GM12878 (cell line): ENCODE results near the gene RFX5. TPM values are rescaled to one million over a fixed set of nuclear protein-coding genes. Genes with fewer than 3 reads are reported as not detected.

ENCODE experiments used
- ATAC-seq: fragments of 200-7000 bp; cut with Tn5 transposase; 3 replicates; pipeline ENCODE4 v1.9.1; 2020; ENCODE audit warnings: mild to moderate bottlenecking, moderate library complexity
- BruUV-seq: library from RNA; stranded (reverse); fragments of 400-500 nt; replicated peaks from 2 replicates; lab custom pipeline; 2021; lab: Mats Ljungman, UMichigan
- CTCF ChIA-PET: fragments of 300-600 bp; sonication (Branson Sonifier 250); formaldehyde crosslinking; extraction: SDS; loops from one replicate; lab custom pipeline; 2021; ENCODE audit warnings: inconsistent platforms; lab: Yijun Ruan, JAX
- POLR2A ChIA-PET: fragments of 350-600 bp; formaldehyde crosslinking; extraction: SDS; loops from one replicate; lab custom pipeline; 2021; ENCODE audit warnings: inconsistent platforms; lab: Charles Lee
- RAD21 ChIA-PET: fragments of 300-600 bp; sonication (Branson Sonifier 250); formaldehyde crosslinking; loops from one replicate; lab custom pipeline; 2023; ENCODE audit warnings: antibody characterized with exemption; ENCODE audit not compliant: unreplicated experiment; lab: Charles Lee
- SMC1A ChIA-PET: fragments of 300-600 bp; sonication (Branson Sonifier 250); formaldehyde crosslinking; loops from one replicate; lab custom pipeline; 2023; ENCODE audit not compliant: unreplicated experiment, uncharacterized antibody; lab: Charles Lee
- DNase-seq: peaks from one replicate; pipeline ENCODE4 v3.0.0-alpha.2; 2011; ENCODE audit warnings: low read depth, low spot score
- FAIRE-seq: peaks from 3 replicates; lab custom pipeline; 2011; peaks lifted over from hg19 to GRCh38; lab: Jason Lieb, UNC
- H2AFZ ChIP-seq: 2 replicates; pipeline ENCODE4 v1.6.0; 2011; ENCODE audit warnings: low read depth, low read length, control low read depth; ENCODE audit not compliant: control insufficient read depth
- H3K27ac ChIP-seq: 2 replicates; pipeline ENCODE4 v1.5.1; 2011; ENCODE audit warnings: control low read depth; ENCODE audit not compliant: control insufficient read depth, insufficient read depth
- H3K27me3 ChIP-seq, 2 experiments: replicated peaks in 1 of 2; 2 replicates each; pipeline versions ENCODE4 v1.6.0 to v1.6.1; 2011; ENCODE audit warnings: low read length in 1 of 2; ENCODE audit not compliant: control insufficient read depth in 2 of 2, insufficient read depth in 2 of 2
- H3K36me3 ChIP-seq, 2 experiments: 2 replicates each; pipeline ENCODE4 v1.5.1; 2011; ENCODE audit warnings: low read length in 1 of 2; ENCODE audit not compliant: control insufficient read depth in 2 of 2, insufficient read depth in 2 of 2
- H3K4me1 ChIP-seq: 2 replicates; pipeline ENCODE4 v1.6.1; 2011; ENCODE audit warnings: mild to moderate bottlenecking, low read length, moderate library complexity, mixed read lengths; ENCODE audit not compliant: control insufficient read depth, insufficient read depth
- H3K4me2 ChIP-seq: 2 replicates; pipeline ENCODE4 v1.6.0; 2011; ENCODE audit warnings: control low read depth; ENCODE audit not compliant: control insufficient read depth, insufficient read depth
- H3K4me3 ChIP-seq: fragments of 200-600 bp; sonication (generic); 2 replicates; pipeline ENCODE4 v1.5.1; 2016
- H3K79me2 ChIP-seq: 2 replicates; pipeline ENCODE4 v1.6.0; 2011; ENCODE audit warnings: low read length; ENCODE audit not compliant: control insufficient read depth, insufficient read depth
- H3K9ac ChIP-seq: 2 replicates; pipeline ENCODE4 v1.8.0; 2011; ENCODE audit warnings: low read length, control low read depth, mixed read lengths; ENCODE audit not compliant: control insufficient read depth, insufficient read depth
- H3K9me3 ChIP-seq: replicated peaks from 3 replicates; pipeline ENCODE4 v1.5.1; 2011; ENCODE audit warnings: mild to moderate bottlenecking, low read length; ENCODE audit not compliant: control insufficient read depth, insufficient read depth
- H4K20me1 ChIP-seq: 2 replicates; pipeline ENCODE4 v1.6.0; 2011; ENCODE audit not compliant: control insufficient read depth, insufficient read depth
- CHD4 ChIP-seq: fragments of 200-600 bp; sonication (generic); IDR thresholded peaks from 2 replicates; pipeline ENCODE4 v1.6.1; 2016; ENCODE audit warnings: mild to moderate bottlenecking
- KAT2A ChIP-seq: conservative IDR thresholded peaks from 2 replicates; pipeline ENCODE4 v1.6.1; 2011; ENCODE audit warnings: low read depth, low read length; ENCODE audit not compliant: control insufficient read depth
- MTA2 ChIP-seq: fragments of 450-650 bp; IDR thresholded peaks from 2 replicates; pipeline ENCODE4 v1.6.1; 2016; ENCODE audit warnings: low read depth, mild to moderate bottlenecking, moderate library complexity
- NR2C1 ChIP-seq: fragments of 450-650 bp; IDR thresholded peaks from 2 replicates; pipeline ENCODE4 v1.6.1; 2017; ENCODE audit warnings: antibody characterized with exemption, mild to moderate bottlenecking, moderate library complexity
- POLR2AphosphoS5 ChIP-seq: IDR thresholded peaks from 2 replicates; pipeline ENCODE4 v1.6.1; 2011; ENCODE audit warnings: mild to moderate bottlenecking, low read length, inconsistent platforms
- SKIL ChIP-seq: fragments of 450-650 bp; IDR thresholded peaks from 2 replicates; pipeline ENCODE4 v1.6.1; 2017; ENCODE audit warnings: mild to moderate bottlenecking, low read depth, inconsistent platforms; ENCODE audit not compliant: poor library complexity, severe bottlenecking
- TBL1XR1 ChIP-seq: IDR thresholded peaks from 2 replicates; pipeline ENCODE4 v1.6.1; 2012; ENCODE audit warnings: low read depth, low read length, improper control_type of control experiment
- YBX1 ChIP-seq: fragments of 450-650 bp; IDR thresholded peaks from 2 replicates; pipeline ENCODE4 v1.6.1; 2016; ENCODE audit warnings: antibody characterized with exemption
- ZNF622 ChIP-seq: fragments of 450-650 bp; IDR thresholded peaks from 2 replicates; pipeline ENCODE4 v1.6.1; 2017; ENCODE audit warnings: mild to moderate bottlenecking, inconsistent platforms
- in situ Hi-C: fragments of 300-500 bp; cut with MboI; formaldehyde crosslinking; loops from 9 replicates; pipeline ENCODE4 v1.14.3; 2018; ENCODE audit warnings: mixed read lengths
- intact Hi-C: fragments of 100-400 bp; cut with micrococcal nuclease; formaldehyde crosslinking; loops from one replicate; pipeline ENCODE4 v1.14.2; 2022; ENCODE audit not compliant: unreplicated experiment
- polyA plus RNA-seq, 11 experiments: library from polyadenylated mRNA; depleted of rRNA in 4 of 11; unstranded in 6 of 11; stranded (reverse) in 5 of 11; fragments of >200 nt; fragmentation: Nextera tagmentation in 4 of 11; fragmentation: Illumina TruSeq in 1 of 11; extraction: Ambion mirVana in 4 of 11; extraction: Trizol in 1 of 11; gene quantifications; 1 replicate in 1 of 11; 2 replicates in 10 of 11; pipeline versions ENCODE4 v1.2.1 to v1.2.3, GENCODE V29; 2011 to 2016; ENCODE audit warnings: inconsistent platforms in 2 of 11, missing spikeins in 2 of 11, low read depth in 1 of 11
- total RNA-seq, 4 experiments: library from RNA; depleted of rRNA in 3 of 4; stranded (reverse); fragments of >200 nt in 3 of 4; fragmentation: Illumina TruSeq in 1 of 4; extraction: Trizol in 1 of 4; gene quantifications; 2 replicates each; pipeline versions ENCODE4 v1.2.1 to v1.2.3, GENCODE V29; 2013 to 2021
- TF ChIP-seq, protein P1 (sequence below): IDR thresholded peaks from 2 replicates; pipeline ENCODE4 v1.6.1; 2012; ENCODE audit warnings: low read depth, low read length, improper control_type of control experiment
- TF ChIP-seq, protein P2 (sequence below), 3 experiments: IDR thresholded peaks in 2 of 3; conservative IDR thresholded peaks in 1 of 3; 2 replicates each; pipeline ENCODE4 v1.5.1; 2011; ENCODE audit warnings: low read depth in 3 of 3, low read length in 3 of 3, mild to moderate bottlenecking in 3 of 3, control low read depth in 2 of 3, moderate library complexity in 2 of 3, inconsistent platforms in 1 of 3, mixed read lengths in 1 of 3; ENCODE audit not compliant: control insufficient read depth in 2 of 3, insufficient read depth in 1 of 3; ENCODE audit errors: extremely low read depth in 1 of 3
- TF ChIP-seq, protein P3 (sequence below): fragments of 150-350 bp; IDR thresholded peaks from 2 replicates; pipeline ENCODE4 v1.6.1; 2016; ENCODE audit warnings: low read depth, low read length
- TF ChIP-seq, protein P4 (sequence below): fragments of 450-650 bp; formaldehyde crosslinking; IDR thresholded peaks from 2 replicates; pipeline ENCODE4 v1.4.0; 2020; ENCODE audit warnings: mild to moderate bottlenecking, moderate library complexity

The RFX5 gene
- total and polyA plus RNA-seq, 10 of the 15 experiments (the other 5 are each of a cell fraction or from before 2014, with no cell fraction given), result 14.1 to 198 (median 124) TPM

GRCh38 chr1:151361883-151362282, 14.8 kb upstream of the RFX5 start:
- no peak overlapping the region for H2AFZ ChIP-seq
- BruUV-seq, result no TSS peak
- no peak overlapping the region for H3K4me3 ChIP-seq
- ATAC-seq, result no peak
- ChIA-PET RAD21 (no interaction called here), POLR2A (no interaction called here), CTCF (no interaction called here), SMC1A (no interaction called here)
- H3K4me1 ChIP-seq, result no peaks in the 10 kb centered on the region
- H3K79me2 ChIP-seq, result no peaks in the 10 kb centered on the region
- no peaks in the 10 kb centered on the region for H3K27me3 ChIP-seq
- H3K9ac ChIP-seq, result no peak overlapping the region
- intact Hi-C loops, result no loop called here
- H3K4me2 ChIP-seq, result no peak overlapping the region
- no peak for DNase-seq
- no peak overlapping the region for H3K27ac ChIP-seq
- H4K20me1 ChIP-seq, result no peaks in the 10 kb centered on the region
- H3K36me3 ChIP-seq, result no peaks in the 10 kb centered on the region
- in situ Hi-C loops, result no loop called here
- H3K9me3 ChIP-seq, result peaks cover 7% of the 10 kb centered on the region
- no peak for FAIRE-seq
- TF ChIP-seq CHD4, result no peak
- TF ChIP-seq MTA2, result no peak
- no peak for TF ChIP-seq NR2C1
- TF ChIP-seq, protein P1, sequence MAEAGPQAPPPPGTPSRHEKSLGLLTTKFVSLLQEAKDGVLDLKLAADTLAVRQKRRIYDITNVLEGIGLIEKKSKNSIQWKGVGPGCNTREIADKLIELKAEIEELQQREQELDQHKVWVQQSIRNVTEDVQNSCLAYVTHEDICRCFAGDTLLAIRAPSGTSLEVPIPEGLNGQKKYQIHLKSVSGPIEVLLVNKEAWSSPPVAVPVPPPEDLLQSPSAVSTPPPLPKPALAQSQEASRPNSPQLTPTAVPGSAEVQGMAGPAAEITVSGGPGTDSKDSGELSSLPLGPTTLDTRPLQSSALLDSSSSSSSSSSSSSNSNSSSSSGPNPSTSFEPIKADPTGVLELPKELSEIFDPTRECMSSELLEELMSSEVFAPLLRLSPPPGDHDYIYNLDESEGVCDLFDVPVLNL, result no peak
- TF ChIP-seq ZNF622, result no peak
- no peak for TF ChIP-seq SKIL
- no peak for TF ChIP-seq TBL1XR1
- no peak for TF ChIP-seq KAT2A
- no peak for TF ChIP-seq POLR2AphosphoS5
- TF ChIP-seq, protein P2, sequence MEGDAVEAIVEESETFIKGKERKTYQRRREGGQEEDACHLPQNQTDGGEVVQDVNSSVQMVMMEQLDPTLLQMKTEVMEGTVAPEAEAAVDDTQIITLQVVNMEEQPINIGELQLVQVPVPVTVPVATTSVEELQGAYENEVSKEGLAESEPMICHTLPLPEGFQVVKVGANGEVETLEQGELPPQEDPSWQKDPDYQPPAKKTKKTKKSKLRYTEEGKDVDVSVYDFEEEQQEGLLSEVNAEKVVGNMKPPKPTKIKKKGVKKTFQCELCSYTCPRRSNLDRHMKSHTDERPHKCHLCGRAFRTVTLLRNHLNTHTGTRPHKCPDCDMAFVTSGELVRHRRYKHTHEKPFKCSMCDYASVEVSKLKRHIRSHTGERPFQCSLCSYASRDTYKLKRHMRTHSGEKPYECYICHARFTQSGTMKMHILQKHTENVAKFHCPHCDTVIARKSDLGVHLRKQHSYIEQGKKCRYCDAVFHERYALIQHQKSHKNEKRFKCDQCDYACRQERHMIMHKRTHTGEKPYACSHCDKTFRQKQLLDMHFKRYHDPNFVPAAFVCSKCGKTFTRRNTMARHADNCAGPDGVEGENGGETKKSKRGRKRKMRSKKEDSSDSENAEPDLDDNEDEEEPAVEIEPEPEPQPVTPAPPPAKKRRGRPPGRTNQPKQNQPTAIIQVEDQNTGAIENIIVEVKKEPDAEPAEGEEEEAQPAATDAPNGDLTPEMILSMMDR (IDR thresholded peaks at IDR 0.05 in 2 of 3, conservative IDR thresholded peaks at IDR 0.05 in 1 of 3; ENCODE audit: control insufficient read depth in 2 of 3, extremely low read depth in 1 of 3, insufficient read depth in 1 of 3, low read depth in 3 of 3, low read length in 3 of 3), result no peak
- TF ChIP-seq, protein P3, sequence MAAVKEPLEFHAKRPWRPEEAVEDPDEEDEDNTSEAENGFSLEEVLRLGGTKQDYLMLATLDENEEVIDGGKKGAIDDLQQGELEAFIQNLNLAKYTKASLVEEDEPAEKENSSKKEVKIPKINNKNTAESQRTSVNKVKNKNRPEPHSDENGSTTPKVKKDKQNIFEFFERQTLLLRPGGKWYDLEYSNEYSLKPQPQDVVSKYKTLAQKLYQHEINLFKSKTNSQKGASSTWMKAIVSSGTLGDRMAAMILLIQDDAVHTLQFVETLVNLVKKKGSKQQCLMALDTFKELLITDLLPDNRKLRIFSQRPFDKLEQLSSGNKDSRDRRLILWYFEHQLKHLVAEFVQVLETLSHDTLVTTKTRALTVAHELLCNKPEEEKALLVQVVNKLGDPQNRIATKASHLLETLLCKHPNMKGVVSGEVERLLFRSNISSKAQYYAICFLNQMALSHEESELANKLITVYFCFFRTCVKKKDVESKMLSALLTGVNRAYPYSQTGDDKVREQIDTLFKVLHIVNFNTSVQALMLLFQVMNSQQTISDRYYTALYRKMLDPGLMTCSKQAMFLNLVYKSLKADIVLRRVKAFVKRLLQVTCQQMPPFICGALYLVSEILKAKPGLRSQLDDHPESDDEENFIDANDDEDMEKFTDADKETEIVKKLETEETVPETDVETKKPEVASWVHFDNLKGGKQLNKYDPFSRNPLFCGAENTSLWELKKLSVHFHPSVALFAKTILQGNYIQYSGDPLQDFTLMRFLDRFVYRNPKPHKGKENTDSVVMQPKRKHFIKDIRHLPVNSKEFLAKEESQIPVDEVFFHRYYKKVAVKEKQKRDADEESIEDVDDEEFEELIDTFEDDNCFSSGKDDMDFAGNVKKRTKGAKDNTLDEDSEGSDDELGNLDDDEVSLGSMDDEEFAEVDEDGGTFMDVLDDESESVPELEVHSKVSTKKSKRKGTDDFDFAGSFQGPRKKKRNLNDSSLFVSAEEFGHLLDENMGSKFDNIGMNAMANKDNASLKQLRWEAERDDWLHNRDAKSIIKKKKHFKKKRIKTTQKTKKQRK, result no peak
- TF ChIP-seq YBX1, result no peak
- TF ChIP-seq, protein P4, sequence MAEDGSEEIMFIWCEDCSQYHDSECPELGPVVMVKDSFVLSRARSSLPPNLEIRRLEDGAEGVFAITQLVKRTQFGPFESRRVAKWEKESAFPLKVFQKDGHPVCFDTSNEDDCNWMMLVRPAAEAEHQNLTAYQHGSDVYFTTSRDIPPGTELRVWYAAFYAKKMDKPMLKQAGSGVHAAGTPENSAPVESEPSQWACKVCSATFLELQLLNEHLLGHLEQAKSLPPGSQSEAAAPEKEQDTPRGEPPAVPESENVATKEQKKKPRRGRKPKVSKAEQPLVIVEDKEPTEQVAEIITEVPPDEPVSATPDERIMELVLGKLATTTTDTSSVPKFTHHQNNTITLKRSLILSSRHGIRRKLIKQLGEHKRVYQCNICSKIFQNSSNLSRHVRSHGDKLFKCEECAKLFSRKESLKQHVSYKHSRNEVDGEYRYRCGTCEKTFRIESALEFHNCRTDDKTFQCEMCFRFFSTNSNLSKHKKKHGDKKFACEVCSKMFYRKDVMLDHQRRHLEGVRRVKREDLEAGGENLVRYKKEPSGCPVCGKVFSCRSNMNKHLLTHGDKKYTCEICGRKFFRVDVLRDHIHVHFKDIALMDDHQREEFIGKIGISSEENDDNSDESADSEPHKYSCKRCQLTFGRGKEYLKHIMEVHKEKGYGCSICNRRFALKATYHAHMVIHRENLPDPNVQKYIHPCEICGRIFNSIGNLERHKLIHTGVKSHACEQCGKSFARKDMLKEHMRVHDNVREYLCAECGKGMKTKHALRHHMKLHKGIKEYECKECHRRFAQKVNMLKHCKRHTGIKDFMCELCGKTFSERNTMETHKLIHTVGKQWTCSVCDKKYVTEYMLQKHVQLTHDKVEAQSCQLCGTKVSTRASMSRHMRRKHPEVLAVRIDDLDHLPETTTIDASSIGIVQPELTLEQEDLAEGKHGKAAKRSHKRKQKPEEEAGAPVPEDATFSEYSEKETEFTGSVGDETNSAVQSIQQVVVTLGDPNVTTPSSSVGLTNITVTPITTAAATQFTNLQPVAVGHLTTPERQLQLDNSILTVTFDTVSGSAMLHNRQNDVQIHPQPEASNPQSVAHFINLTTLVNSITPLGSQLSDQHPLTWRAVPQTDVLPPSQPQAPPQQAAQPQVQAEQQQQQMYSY, result no peak
